IPS DF 4.7 (cell line): ENCODE measurements around the gene CLDN11.

Experiments
- DNase-seq: peaks from one replicate; pipeline ENCODE4 v3.0.0-alpha.2; 2013; ENCODE audit warnings: low spot score; ENCODE audit errors: extremely low read depth

CLDN11 gene

GRCh38 chr3:170418422-170419398 lies at the start of gene CLDN11:
Gene CLDN11, plus strand, starts transcription at chr3:170418868. Its CDS starts 199 bp downstream, at chr3:170419067.
- no peak for DNase-seq

GRCh38 chr3:170368921-170369320 lies 49.7 kb upstream of the CLDN11 start:
- DNase-seq, result no peak

- no peak for DNase-seq
Measured at GRCh38 chr3:170372190-170372879, 46.3 kb upstream of the CLDN11 start.

GRCh38 chr3:170383567-170383966 lies 35.1 kb upstream of the CLDN11 start:
- DNase-seq, result no peak

- DNase-seq, result no peak
Measured at GRCh38 chr3:170386468-170386867, 32.2 kb upstream of the CLDN11 start.

- no peak for DNase-seq
Measured at GRCh38 chr3:170387950-170388349, 30.7 kb upstream of the CLDN11 start.

GRCh38 chr3:170391108-170391507 lies 27.6 kb upstream of the CLDN11 start:
- DNase-seq, result no peak

- DNase-seq, result no peak
Measured at GRCh38 chr3:170397685-170398084, 21.0 kb upstream of the CLDN11 start.

GRCh38 chr3:170405101-170405500 lies 13.6 kb upstream of the CLDN11 start:
- no peak for DNase-seq

GRCh38 chr3:170410428-170411029 lies 8.1 kb upstream of the CLDN11 start:
- no peak for DNase-seq

- DNase-seq, result no peak
Measured at GRCh38 chr3:170413291-170413690, 5.4 kb upstream of the CLDN11 start.

GRCh38 chr3:170414202-170414663 lies 4.4 kb upstream of the CLDN11 start:
- no peak for DNase-seq

- no peak for DNase-seq
Measured at GRCh38 chr3:170417090-170417489, 1.6 kb upstream of the CLDN11 start.

GRCh38 chr3:170419557-170420087 lies 954 bp downstream of the CLDN11 start:
- no peak for DNase-seq

- no peak for DNase-seq
Measured at GRCh38 chr3:170420307-170420821, 1.7 kb downstream of the CLDN11 start.

- no peak for DNase-seq
Measured at GRCh38 chr3:170421111-170421641, 2.5 kb downstream of the CLDN11 start.

- no peak for DNase-seq
Measured at GRCh38 chr3:170421758-170422157, 3.1 kb downstream of the CLDN11 start.

- no peak for DNase-seq
Measured at GRCh38 chr3:170423001-170423615, 4.4 kb downstream of the CLDN11 start.

GRCh38 chr3:170424879-170425278 lies 6.2 kb downstream of the CLDN11 start:
- DNase-seq, result no peak

- DNase-seq, result no peak
Measured at GRCh38 chr3:170425491-170426239, 7.0 kb downstream of the CLDN11 start.
